Measurements from ENCODE around the gene DBT. TPM values are rescaled to one million over a fixed set of nuclear protein-coding genes. Genes with fewer than 3 reads are reported as not detected.

The DBT gene
- total and polyA plus RNA-seq, 2 of the 8 experiments (the other 6 are each of a cell fraction or from before 2014, with no cell fraction given), result 3.3 to 24.6 TPM

DNA sequence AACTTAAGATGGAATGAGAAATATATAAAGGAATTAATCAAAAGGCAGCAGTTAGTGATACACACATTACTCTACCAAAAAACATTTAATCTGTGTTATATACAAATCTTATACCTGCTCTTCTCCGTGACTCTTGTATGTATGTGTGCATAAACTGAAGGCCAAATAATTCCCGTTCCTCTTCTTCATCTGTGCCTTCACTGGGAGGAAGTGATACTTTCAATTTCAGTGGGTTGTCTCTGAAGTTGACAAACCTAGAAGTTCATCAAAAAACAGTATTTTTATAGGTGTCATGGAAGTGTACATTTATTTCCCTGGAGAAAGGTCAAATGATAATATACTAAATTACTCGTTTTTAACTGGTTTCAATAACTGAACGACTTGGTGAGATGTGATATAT is 97.4 kb downstream of the DBT start:
- Histone ChIP-seq H3K14ac (ENCODE audit: insufficient read length) (no peak overlapping the region), H4K91ac (replicated peaks; ENCODE audit: insufficient read length, low read length) (no peak overlapping the region), H2BK12ac (ENCODE audit: low read depth, low read length) (no peak overlapping the region), H2BK120ac (replicated peaks; ENCODE audit: low read depth, low read length) (no peak overlapping the region), H3K9ac (replicated peaks in 1 of 4; ENCODE audit: extremely low read depth in 1 of 4, low read depth in 3 of 4, low read length in 3 of 4) (no peak overlapping the region), H2AFZ (ENCODE audit: low read length) (no peak overlapping the region), H3K4me3 (ENCODE audit: extremely low read depth in 1 of 4, insufficient read depth in 2 of 4, low read depth in 3 of 4, low read length in 4 of 4) (no peak overlapping the region), H2BK20ac (ENCODE audit: low read length) (no peak overlapping the region), H3K23ac (ENCODE audit: insufficient read length) (no peak overlapping the region), H3K4me2 (ENCODE audit: insufficient read depth in 1 of 2, low read depth in 2 of 2, low read length in 2 of 2) (no peak overlapping the region), H3K79me1 (ENCODE audit: low read depth, low read length) (no peaks in the 10 kb centered on the region), H3K4me1 (replicated peaks in 1 of 4; ENCODE audit: control insufficient read depth in 3 of 4, insufficient read depth in 4 of 4, low read length in 3 of 4) (peaks cover 0 to 5% (median 2%) of the 10 kb centered on the region in 4 experiments; a peak in 3 of 7 replicates), H4K20me1 (replicated peaks in 1 of 2; ENCODE audit: control insufficient read depth in 1 of 2, insufficient read depth in 2 of 2, low read length in 2 of 2) (no peaks in the 10 kb centered on the region), H3K9me3 (ENCODE audit: insufficient read depth in 2 of 2, low read depth in 1 of 2, low read length in 1 of 2) (no peaks in the 10 kb centered on the region), H2BK5ac (ENCODE audit: low read depth, low read length) (no peak overlapping the region), H3K4ac (replicated peaks; ENCODE audit: insufficient read length, low read depth, low read length) (no peak overlapping the region), H3K27ac (ENCODE audit: low read depth, low read length) (no peak overlapping the region), H2BK15ac (ENCODE audit: low read length) (no peak overlapping the region), H3K27me3 (replicated peaks in 1 of 4; ENCODE audit: control insufficient read depth in 3 of 4, extremely low read depth in 1 of 4, insufficient read depth in 3 of 4, low read length in 3 of 4) (no peaks in the 10 kb centered on the region), H3K18ac (ENCODE audit: extremely low read depth, low read length) (no peak overlapping the region), H3K79me2 (ENCODE audit: control insufficient read depth in 1 of 2, insufficient read depth in 2 of 2, low read length in 2 of 2) (no peaks in the 10 kb centered on the region), H3K36me3 (ENCODE audit: control insufficient read depth in 2 of 4, insufficient read depth in 4 of 4, low read length in 3 of 4) (peaks cover 0 to 14% (median 0%) of the 10 kb centered on the region in 4 experiments; a peak in 2 of 8 replicates), H3K23me2 (ENCODE audit: low read depth, low read length) (no peaks in the 10 kb centered on the region), H3K56ac (replicated peaks; ENCODE audit: insufficient read length, low read depth, low read length) (no peak overlapping the region), H2AK5ac (ENCODE audit: low read depth, low read length) (no peak overlapping the region), H4K5ac (ENCODE audit: insufficient read length, low read depth, low read length) (no peak overlapping the region), H4K8ac (ENCODE audit: extremely low read depth, insufficient read depth, low read length) (no peak overlapping the region)
- 86% methylated on average over 4 of the region's 4 CpGs; no CpG with 5 or more reads in 1 of the 2 experiments for whole genome bisulfite sequencing, 2 experiments (ENCODE audit: extremely low coverage in 1 of 2, insufficient coverage in 1 of 2, insufficient read length in 1 of 2, insufficient replicate concordance in 2 of 2, low coverage in 1 of 2, low lambda C conversion rate in 2 of 2, missing lambda C conversion rate in 1 of 2)
- POLR2A ChIA-PET (ENCODE audit: partially characterized antibody), result interaction anchor here (2.0 kb wide), 1 partner anchor 19 kb away, joined by 7 read pairs; the partner anchor contains the start of genes SASS6 and TRMT13
- no peak for DNase-seq (ENCODE audit: low read depth in 1 of 2, low spot score in 2 of 2)
- TF ChIP-seq, protein P1, sequence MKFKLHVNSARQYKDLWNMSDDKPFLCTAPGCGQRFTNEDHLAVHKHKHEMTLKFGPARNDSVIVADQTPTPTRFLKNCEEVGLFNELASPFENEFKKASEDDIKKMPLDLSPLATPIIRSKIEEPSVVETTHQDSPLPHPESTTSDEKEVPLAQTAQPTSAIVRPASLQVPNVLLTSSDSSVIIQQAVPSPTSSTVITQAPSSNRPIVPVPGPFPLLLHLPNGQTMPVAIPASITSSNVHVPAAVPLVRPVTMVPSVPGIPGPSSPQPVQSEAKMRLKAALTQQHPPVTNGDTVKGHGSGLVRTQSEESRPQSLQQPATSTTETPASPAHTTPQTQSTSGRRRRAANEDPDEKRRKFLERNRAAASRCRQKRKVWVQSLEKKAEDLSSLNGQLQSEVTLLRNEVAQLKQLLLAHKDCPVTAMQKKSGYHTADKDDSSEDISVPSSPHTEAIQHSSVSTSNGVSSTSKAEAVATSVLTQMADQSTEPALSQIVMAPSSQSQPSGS (IDR thresholded peaks at IDR 0.05; ENCODE audit: low read length), result no peak
- TF ChIP-seq CBX5 (IDR thresholded peaks at IDR 0.05; ENCODE audit: low read depth, low read length), result no peak
- CTCF ChIA-PET (ENCODE audit: partially characterized antibody), result no interaction called here
- FAIRE-seq, result no peak

Measured in H1 (cell line).